ENCODE data around the gene INTS1. TPM values are rescaled to one million over a fixed set of nuclear protein-coding genes. Genes with fewer than 3 reads are reported as not detected.
A peak's percentile ranks its signal among the peaks of the same experiment; 100 is the strongest.

INTS1 gene
- total RNA-seq, 4 donors from 2014 or later: 29.8 to 65.5 (median 41.4) TPM

- Histone ChIP-seq H3K27ac (peak overlapping the region; percentile 60 to 87 (median 86)), H3K4me3 (peak overlapping the region; percentile 64 to 92), H3K27me3 (no peaks in the 10 kb centered on the region), H3K4me1 (peaks cover 0 to 96% (median 49%) of the 10 kb centered on the region in 3 donors), H3K36me3 (no peaks in the 10 kb centered on the region), H3K9me3 (no peaks in the 10 kb centered on the region)
- peak; percentile 96 for ATAC-seq
- 0% methylated on average over 4 of the region's 35 CpGs; no CpG with 5 or more reads in 1 of the 2 donors for WGBS, 2 donors (ENCODE audit: low coverage in 1 of 2)
- TF ChIP-seq POLR2A (IDR thresholded peaks at IDR 0.05) (no peak), EP300 (IDR thresholded peaks at IDR 0.05) (no peak), CTCF (IDR thresholded peaks at IDR 0.05) (no peak), POLR2AphosphoS5 (IDR thresholded peaks at IDR 0.05) (no peak)
These were observed 44.7 kb downstream of the INTS1 start for GRCh38 chr7:1459512-1459892.

- peak within 1 kb of the TSS; percentile 60 to 87 (median 86) for H3K27ac ChIP-seq
- no peaks in the 10 kb centered on the region for H3K9me3 ChIP-seq
- no peaks in the 10 kb centered on the region for H3K36me3 ChIP-seq
- peak; percentile 96 to 97 for TF ChIP-seq POLR2A (IDR thresholded peaks at IDR 0.05)
- TF ChIP-seq POLR2AphosphoS5 (IDR thresholded peaks at IDR 0.05): peak; percentile 95
- TF ChIP-seq EP300 (IDR thresholded peaks at IDR 0.05): no peak
- peak in 1 of 4 experiments; percentile 15 for TF ChIP-seq CTCF (IDR thresholded peaks at IDR 0.05)
- peaks cover 0 to 96% (median 49%) of the 10 kb centered on the region in 3 donors for H3K4me1 ChIP-seq
- peak; percentile 52 for ATAC-seq
- no CpG with 5 or more reads among the region's 69 CpGs for WGBS, 2 donors (ENCODE audit: low coverage in 1 of 2)
- H3K4me3 ChIP-seq: peak within 1 kb of the TSS; percentile 64 to 92
- H3K27me3 ChIP-seq: no peaks in the 10 kb centered on the region
These were observed 45.3 kb downstream of the INTS1 start, which contains the start of gene MICALL2 for GRCh38 chr7:1458683-1459511. Gene MICALL2, minus strand, starts transcription at chr7:1459470. Its CDS starts 144 bp downstream, at chr7:1459326.

GRCh38 chr7:1457949-1458682 is 46.1 kb downstream of the INTS1 start:
- 19% methylated on average over 3 of the region's 23 CpGs; no CpG with 5 or more reads in 1 of the 2 donors for WGBS, 2 donors (ENCODE audit: low coverage in 1 of 2)

More at GRCh38 chr7:1457949-1458682, 46.1 kb downstream of the INTS1 start:
- H3K27ac ChIP-seq: peak overlapping the region in 3 of 4 donors; percentile 83 to 87 (median 86)
- TF ChIP-seq EP300 (IDR thresholded peaks at IDR 0.05) (no peak), CTCF (IDR thresholded peaks at IDR 0.05) (no peak), POLR2A (IDR thresholded peaks at IDR 0.05) (no peak), POLR2AphosphoS5 (IDR thresholded peaks at IDR 0.05) (no peak)
- H3K4me1 ChIP-seq: peaks cover 0 to 96% (median 49%) of the 10 kb centered on the region in 3 donors
- H3K4me3 ChIP-seq: peak overlapping the region; percentile 64 to 92
- no peaks in the 10 kb centered on the region for H3K27me3 ChIP-seq
- H3K36me3 ChIP-seq: no peaks in the 10 kb centered on the region
- H3K9me3 ChIP-seq: no peaks in the 10 kb centered on the region
- no peak for ATAC-seq
